Heart left ventricle (tissue), 16 donors: ENCODE data around the gene PAFAH1B2. TPM values are rescaled to one million over a fixed set of nuclear protein-coding genes. Genes with fewer than 3 reads are reported as not detected.

Source experiments
- ATAC-seq, 4 donors: fragments of 200-7000 bp; cut with Tn5 transposase; one replicate each; pipeline ENCODE4 v1.9.1; 2020 to 2022; ENCODE audit warnings: moderate library complexity in 4 of 4, mild to moderate bottlenecking in 3 of 4, moderate number of reproducible peaks in 1 of 4
- DNase-seq, 5 donors: peaks; one replicate each; pipeline ENCODE4 v3.0.0-alpha.2; 2020
- H3K27ac ChIP-seq, 12 donors: fragments of 200-600 bp; sonication (generic) in 4 of 12; one replicate each; pipeline versions ENCODE4 v1.5.0 to v1.8.0; 2016 to 2022; ENCODE audit warnings: mild to moderate bottlenecking in 2 of 12
- H3K27me3 ChIP-seq, 9 donors: fragments of 200-600 bp; sonication (generic) in 2 of 9; one replicate each; pipeline versions ENCODE4 v1.5.1 to v1.8.0; 2016 to 2022; ENCODE audit warnings: mild to moderate bottlenecking in 3 of 9
- H3K36me3 ChIP-seq, 9 donors: fragments of 200-600 bp; sonication (generic) in 2 of 9; one replicate each; pipeline versions ENCODE4 v1.5.0 to v1.8.0; 2018 to 2022; ENCODE audit warnings: mild to moderate bottlenecking in 2 of 9
- H3K4me1 ChIP-seq, 12 donors: fragments of 200-600 bp; sonication (generic) in 4 of 12; one replicate each; pipeline versions ENCODE4 v1.5.0 to v1.8.0; 2016 to 2022; ENCODE audit warnings: mild to moderate bottlenecking in 3 of 12
- H3K4me3 ChIP-seq, 12 donors: fragments of 200-600 bp; sonication (generic) in 4 of 12; one replicate each; pipeline versions ENCODE4 v1.5.0 to v1.8.0; 2017 to 2022; ENCODE audit warnings: mild to moderate bottlenecking in 9 of 12, moderate library complexity in 4 of 12
- H3K9me3 ChIP-seq, 12 donors: fragments of 200-600 bp; sonication (generic) in 4 of 12; one replicate each; pipeline versions ENCODE4 v1.5.0 to v1.8.0; 2016 to 2022; ENCODE audit warnings: mild to moderate bottlenecking in 1 of 12
- CTCF ChIP-seq, 12 donors: fragments of 200-600 bp; sonication (generic) in 4 of 12; IDR thresholded peaks; one replicate each; pipeline versions ENCODE4 v1.5.0 to v1.8.0; 2018 to 2022; ENCODE audit warnings: antibody characterized with exemption in 12 of 12, mild to moderate bottlenecking in 5 of 12
- POLR2A ChIP-seq, 2 donors: fragments of 450-650 bp; IDR thresholded peaks; one replicate each; pipeline ENCODE4 v1.6.1; 2017; ENCODE audit warnings: antibody characterized with exemption in 2 of 2, mild to moderate bottlenecking in 2 of 2, moderate library complexity in 2 of 2
- WGBS, 4 donors: extraction: QIAGEN DNeasy Blood & Tissue Kit in 2 of 4; methylation state at CpG; one replicate each; pipeline versions ENCODE4 v1.1.5 to v1.1.7; 2013 to 2018; 5-methylcytosine and 5-hydroxymethylcytosine counted together
- intact Hi-C, 10 donors: fragments of 100-400 bp; cut with DNase I; formaldehyde crosslinking; loops; one replicate each; pipeline versions ENCODE4 v1.11.1 to v1.14.2; 2022
- long read RNA-seq, 3 donors: library from polyadenylated mRNA; unstranded; transcript quantifications; one replicate each; pipeline ENCODE4 v2.0.0, GENCODE V29; 2020 to 2021
- polyA plus RNA-seq, 2 donors: library from polyadenylated mRNA; stranded (reverse); fragments of 200-250 nt; gene quantifications; one replicate each; pipeline ENCODE4 v1.2.3, GENCODE V29; 2013
- total RNA-seq, 9 donors: library from RNA; depleted of rRNA in 2 of 9; stranded (reverse); fragments of >200 nt in 2 of 9; fragmentation: NEBNext Ultra II Directional in 3 of 9; extraction: Animal tissue kit (Norgen Biotek cat#: 25700) in 3 of 9; gene quantifications; one replicate each; pipeline versions ENCODE4 v1.1.0 to v1.2.4, GENCODE V29; 2016 to 2023
- donor health status: ischemic (EF 13 %, LVEDD 7.1; RV severe dilation, severe dysfunction).
- donor health status: healthy with polysubstance abuse.
- donor health status: DM: no; HTN: yes; CAD: no.
- donor health status: DM: no; HTN: no; CAD: no.
- donor health status: ischemic (EF 25% LVEDD 6.9; RV normal size, moderate dysfunction).
- donor health status: ischemic (EF 25% LVEDD 5.7; RV mildly dilated, moderate dysfunction).
- donor health status: healthy.
- donor health status: DM: yes; HTN: yes; CAD: no.
- donor health status: ischemic (EF 35%, LVEDD 5.7; RV mildly dilated, moderate dysfunction).
- donor health status: nonischemic (EF 11% LVEDD 7.7; RV severe dilation, severe dysfunction).
- donor health status: DM: yes; HTN: yes; CAD: no.
- donor health status: PGD.
- donor health status: ischemic (EF 29% LVEDD 5.4; RV normal size, mild dysfunction).
- donor health status: nonischemic (EF 23%, LVEDD 6.1; RV moderate dilation, normal function).

PAFAH1B2 gene
- total RNA-seq (10 to 100 TPM; 46.8 to 81.1 (median 68.8) TPM), polyA plus RNA-seq (10 to 100 TPM; 16.7 to 33.3 TPM)
- long read RNA-seq, donor 1, full-length matches to known transcripts = 10 of 20 reads
- long read RNA-seq, donor 1, partial matches to known transcripts = 0 of 20 reads
- long read RNA-seq, donor 1, other reads (novel, unspliced or antisense) = 10 of 20 reads
- long read RNA-seq, donor 2, full-length matches to known transcripts = 23 of 84 reads
- long read RNA-seq, donor 2, partial matches to known transcripts = 1 of 84 reads
- long read RNA-seq, donor 2, other reads (novel, unspliced or antisense) = 60 of 84 reads
- long read RNA-seq, donor 3, full-length matches to known transcripts = 11 of 21 reads
- long read RNA-seq, donor 3, partial matches to known transcripts = 0 of 21 reads
- long read RNA-seq, donor 3, other reads (novel, unspliced or antisense) = 10 of 21 reads

GRCh38 chr11:117143871-117144476, at the start of gene PAFAH1B2:
Gene PAFAH1B2, plus strand, starts transcription at chr11:117144287. Its CDS starts 8,161 bp downstream, at chr11:117152448.
- peak within 1 kb of the TSS; percentile 62 to 99 (median 84) for H3K4me3 ChIP-seq
- H3K27ac ChIP-seq = peak within 1 kb of the TSS; percentile 86 to 97 (median 94)
- H3K9me3 ChIP-seq = no peaks in the 10 kb centered on the region
- intact Hi-C loops = loop anchor here in 6 of 10 donors (2.0 to 5.0 kb wide), 4 partner anchors 33 to 89 kb away; partner anchors contain the start of genes SIDT2 (in 4 of the 6), PCSK7 (in 1 of the 6) and RNF214 (in 1 of the 6)
- peak; percentile 90 to 98 (median 97) for ATAC-seq
- TF ChIP-seq POLR2A (IDR thresholded peaks at IDR 0.05) (peak in 1 of 2 donors; percentile 83), CTCF (IDR thresholded peaks at IDR 0.05) (no peak)
- no peaks in the 10 kb centered on the region for H3K27me3 ChIP-seq
- peaks cover 0 to 46% (median 30%) of the 10 kb centered on the region in 12 donors for H3K4me1 ChIP-seq
- H3K36me3 ChIP-seq = peaks cover 0 to 29% (median 17%) of the 10 kb centered on the region in 9 donors
- WGBS, 4 donors = 0 to 1% (median 0%) methylated on average over 23 to 48 of the region's 48 CpGs
- peak; percentile 97 to 98 (median 97) for DNase-seq

- peaks cover 0 to 62% (median 45%) of the 10 kb centered on the region in 12 donors for H3K4me1 ChIP-seq
- intact Hi-C loops = loop anchor here in 4 of 10 donors (5.0 to 10.0 kb wide), 8 partner anchors 50 to 222 kb away; no protein-coding TSS in a partner anchor
These were observed 49.3 kb upstream of the PAFAH1B2 start for GRCh38 chr11:117094776-117095175.

GRCh38 chr11:117095284-117096161, 48.6 kb upstream of the PAFAH1B2 start:
- H3K27ac ChIP-seq = peak overlapping the region in 10 of 12 donors; percentile 64 to 99 (median 98)
- H3K36me3 ChIP-seq = no peaks in the 10 kb centered on the region
- no peaks in the 10 kb centered on the region for H3K27me3 ChIP-seq
- no peak for TF ChIP-seq CTCF (IDR thresholded peaks at IDR 0.05)
- DNase-seq (no peak), ATAC-seq (no peak)
- intact Hi-C loops = loop anchor here in 4 of 10 donors (5.0 to 10.0 kb wide), 8 partner anchors 51 to 223 kb away; no protein-coding TSS in a partner anchor
- H3K9me3 ChIP-seq = no peaks in the 10 kb centered on the region
- H3K4me1 ChIP-seq = peaks cover 0 to 63% (median 48%) of the 10 kb centered on the region in 12 donors
- H3K4me3 ChIP-seq = peak overlapping the region in 8 of 12 donors; percentile 77 to 93 (median 86)
- 44 to 49% (median 47%) methylated on average over 9 of the region's 9 CpGs for WGBS, 4 donors

More at GRCh38 chr11:117094776-117095175, 49.3 kb upstream of the PAFAH1B2 start:
- Histone ChIP-seq H3K36me3 (no peaks in the 10 kb centered on the region), H3K4me3 (peak overlapping the region in 5 of 12 donors; percentile 7 to 93 (median 10)), H3K9me3 (no peaks in the 10 kb centered on the region), H3K27ac (peak overlapping the region in 10 of 12 donors; percentile 23 to 99 (median 98)), H3K27me3 (no peaks in the 10 kb centered on the region)
- peak in 3 of 4 donors; percentile 16 to 29 (median 29) for ATAC-seq
- DNase-seq = peak in 1 of 5 donors; percentile 37
- peak in 1 of 12 donors; percentile 9 for TF ChIP-seq CTCF (IDR thresholded peaks at IDR 0.05)
- no peak for TF ChIP-seq POLR2A (IDR thresholded peaks at IDR 0.05)
- WGBS, 4 donors = 26 to 37% (median 33%) methylated on average over 4 of the region's 4 CpGs
